ENCODE results near the gene AEBP1.
A peak's percentile ranks its signal among the peaks of the same experiment; 100 is the strongest.

The AEBP1 gene

GRCh38 chr7:44103923-44104859 lies at the start of gene AEBP1:
TSS of gene AEBP1 (plus strand) at chr7:44104345. CDS start at chr7:44104666, 321 bp downstream.
- DNase-seq = peak; percentile 66

- DNase-seq = no peak
Measured at GRCh38 chr7:44056681-44057080, 47.5 kb upstream of the AEBP1 start.

GRCh38 chr7:44057181-44057848 lies 46.8 kb upstream of the AEBP1 start:
- DNase-seq = no peak

GRCh38 chr7:44057849-44058758 lies 46.0 kb upstream of the AEBP1 start:
- DNase-seq = no peak

- no peak for DNase-seq
Measured at GRCh38 chr7:44058759-44059218, 45.4 kb upstream of the AEBP1 start.

- DNase-seq = no peak
Measured at GRCh38 chr7:44059219-44060090, 44.7 kb upstream of the AEBP1 start.

GRCh38 chr7:44060091-44060947 lies 43.8 kb upstream of the AEBP1 start:
- no peak for DNase-seq

GRCh38 chr7:44060948-44061644 lies 43.0 kb upstream of the AEBP1 start:
- DNase-seq = no peak

- no peak for DNase-seq
Measured at GRCh38 chr7:44061645-44062179, 42.4 kb upstream of the AEBP1 start.

GRCh38 chr7:44062180-44062902 lies 41.8 kb upstream of the AEBP1 start:
- no peak for DNase-seq

GRCh38 chr7:44062903-44063295 lies 41.2 kb upstream of the AEBP1 start:
- DNase-seq = no peak

GRCh38 chr7:44063547-44063893 lies 40.6 kb upstream of the AEBP1 start:
- DNase-seq = no peak

- DNase-seq = no peak
Measured at GRCh38 chr7:44063894-44064651, 40.1 kb upstream of the AEBP1 start.

- DNase-seq = peak; percentile 26
Measured at GRCh38 chr7:44064791-44065430, 39.2 kb upstream of the AEBP1 start.

GRCh38 chr7:44065431-44066110 lies 38.6 kb upstream of the AEBP1 start, which contains the start of gene PGAM2:
TSS of gene PGAM2 (minus strand) at chr7:44065567. CDS start at chr7:44065529, 38 bp downstream.
- peak; percentile 73 for DNase-seq

GRCh38 chr7:44066111-44066460 lies 38.1 kb upstream of the AEBP1 start:
- peak; percentile 33 for DNase-seq

- DNase-seq = no peak
Measured at GRCh38 chr7:44066494-44067063, 37.6 kb upstream of the AEBP1 start.

Measured in hematopoietic multipotent progenitor cell treated with erythropoietin and hydrocortisone succinate and interleukin-3 and kit ligand, for 4 days (in vitro differentiated cells).